MM.1S (cell line): ENCODE results near the gene ZNF362.

Source experiments
- DNase-seq: peaks from one replicate; pipeline ENCODE4 v3.0.0-alpha.2; 2015
- H2AFZ ChIP-seq: fragments of 300-600 bp; sonication (generic); 2 replicates; pipeline ENCODE4 v1.6.0; 2016; ENCODE audit warnings: antibody characterized with exemption, low read length
- H3F3A ChIP-seq: fragments of 300-600 bp; sonication (generic); 2 replicates; pipeline ENCODE4 v1.6.1; 2016; ENCODE audit warnings: mild to moderate bottlenecking, antibody characterized with exemption, low read length, moderate library complexity, mixed read lengths; ENCODE audit not compliant: insufficient read depth
- H3K27ac ChIP-seq: fragments of 300-600 bp; sonication (generic); 2 replicates; pipeline ENCODE4 v1.5.1; 2016; ENCODE audit warnings: mild to moderate bottlenecking, low read length
- H3K27me3 ChIP-seq: fragments of 300-600 bp; sonication (generic); replicated peaks from 2 replicates; pipeline ENCODE4 v1.6.0; 2016; ENCODE audit warnings: low read length; ENCODE audit not compliant: insufficient read depth
- H3K36me3 ChIP-seq: fragments of 300-600 bp; sonication (generic); replicated peaks from 2 replicates; pipeline ENCODE4 v1.6.1; 2016; ENCODE audit warnings: mild to moderate bottlenecking, low read length, mixed read lengths; ENCODE audit not compliant: insufficient read depth
- H3K4me1 ChIP-seq: fragments of 300-600 bp; sonication (generic); 2 replicates; pipeline ENCODE4 v1.6.1; 2016; ENCODE audit warnings: low read length, mixed read lengths
- H3K4me2 ChIP-seq: fragments of 300-600 bp; sonication (generic); 2 replicates; pipeline ENCODE4 v1.6.0; 2016; ENCODE audit warnings: low read depth, low read length
- H3K4me3 ChIP-seq: fragments of 300-600 bp; sonication (generic); 2 replicates; pipeline ENCODE4 v1.5.1; 2016; ENCODE audit warnings: low read length, mixed read lengths
- H3K79me2 ChIP-seq: fragments of 300-600 bp; sonication (generic); 2 replicates; pipeline ENCODE4 v1.6.1; 2016; ENCODE audit warnings: mixed run types, low read length, mixed read lengths
- H3K9ac ChIP-seq: fragments of 300-600 bp; sonication (generic); 2 replicates; pipeline ENCODE4 v1.6.1; 2016; ENCODE audit warnings: low read length, mixed read lengths
- H3K9me2 ChIP-seq: fragments of 300-600 bp; sonication (generic); replicated peaks from 2 replicates; pipeline ENCODE4 v1.6.1; 2016; ENCODE audit warnings: mild to moderate bottlenecking, low read length, mixed read lengths; ENCODE audit not compliant: insufficient read depth
- H3K9me3 ChIP-seq: fragments of 300-600 bp; sonication (generic); replicated peaks from 2 replicates; pipeline ENCODE4 v1.6.1; 2016; ENCODE audit warnings: mild to moderate bottlenecking, low read length, mixed read lengths; ENCODE audit not compliant: insufficient read depth
- H4K20me1 ChIP-seq: fragments of 300-600 bp; sonication (generic); 2 replicates; pipeline ENCODE4 v1.6.1; 2016; ENCODE audit warnings: mild to moderate bottlenecking, low read length, moderate library complexity, mixed read lengths; ENCODE audit not compliant: insufficient read depth
- CTCF ChIP-seq: fragments of 300-600 bp; sonication (generic); IDR thresholded peaks from 2 replicates; pipeline ENCODE4 v1.5.1; 2016; ENCODE audit warnings: antibody characterized with exemption, low read length, mixed read lengths
- EZH2 ChIP-seq: fragments of 300-600 bp; sonication (generic); optimal IDR thresholded peaks from 2 replicates; pipeline ENCODE3; 2017; ENCODE audit warnings: low read depth, mild to moderate bottlenecking, antibody characterized with exemption, low read length, mixed read lengths
- EZH2phosphoT487 ChIP-seq: fragments of 300-600 bp; sonication (generic); IDR thresholded peaks from 2 replicates; pipeline ENCODE4 v1.6.1; 2018; ENCODE audit warnings: antibody characterized with exemption, low read length

Gene ZNF362

GRCh38 chr1:33299461-33300155 is 43.3 kb downstream of the ZNF362 start:
- no peak for TF ChIP-seq EZH2
- TF ChIP-seq CTCF = no peak
- TF ChIP-seq EZH2phosphoT487 = no peak

GRCh38 chr1:33300673-33301072 is 44.4 kb downstream of the ZNF362 start:
- Histone ChIP-seq H3K27ac (no peak overlapping the region), H4K20me1 (no peaks in the 10 kb centered on the region), H2AFZ (no peak overlapping the region), H3K9ac (no peak overlapping the region), H3F3A (no peaks in the 10 kb centered on the region), H3K4me1 (no peaks in the 10 kb centered on the region), H3K27me3 (no peaks in the 10 kb centered on the region), H3K9me3 (no peaks in the 10 kb centered on the region), H3K79me2 (no peaks in the 10 kb centered on the region), H3K4me3 (no peak overlapping the region), H3K9me2 (no peaks in the 10 kb centered on the region), H3K36me3 (no peaks in the 10 kb centered on the region), H3K4me2 (no peak overlapping the region)
- TF ChIP-seq CTCF = no peak
- TF ChIP-seq EZH2 = no peak
- no peak for TF ChIP-seq EZH2phosphoT487
- no peak for DNase-seq

More at GRCh38 chr1:33299461-33300155, 43.3 kb downstream of the ZNF362 start:
- Histone ChIP-seq H3K4me3 (no peak overlapping the region), H3F3A (no peaks in the 10 kb centered on the region), H3K9me3 (no peaks in the 10 kb centered on the region), H2AFZ (no peak overlapping the region), H3K9ac (no peak overlapping the region), H3K4me1 (no peaks in the 10 kb centered on the region), H3K36me3 (no peaks in the 10 kb centered on the region), H3K79me2 (no peaks in the 10 kb centered on the region), H3K27me3 (no peaks in the 10 kb centered on the region), H3K27ac (no peak overlapping the region), H3K4me2 (no peak overlapping the region), H4K20me1 (no peaks in the 10 kb centered on the region), H3K9me2 (no peaks in the 10 kb centered on the region)
- DNase-seq = no peak

DNA sequence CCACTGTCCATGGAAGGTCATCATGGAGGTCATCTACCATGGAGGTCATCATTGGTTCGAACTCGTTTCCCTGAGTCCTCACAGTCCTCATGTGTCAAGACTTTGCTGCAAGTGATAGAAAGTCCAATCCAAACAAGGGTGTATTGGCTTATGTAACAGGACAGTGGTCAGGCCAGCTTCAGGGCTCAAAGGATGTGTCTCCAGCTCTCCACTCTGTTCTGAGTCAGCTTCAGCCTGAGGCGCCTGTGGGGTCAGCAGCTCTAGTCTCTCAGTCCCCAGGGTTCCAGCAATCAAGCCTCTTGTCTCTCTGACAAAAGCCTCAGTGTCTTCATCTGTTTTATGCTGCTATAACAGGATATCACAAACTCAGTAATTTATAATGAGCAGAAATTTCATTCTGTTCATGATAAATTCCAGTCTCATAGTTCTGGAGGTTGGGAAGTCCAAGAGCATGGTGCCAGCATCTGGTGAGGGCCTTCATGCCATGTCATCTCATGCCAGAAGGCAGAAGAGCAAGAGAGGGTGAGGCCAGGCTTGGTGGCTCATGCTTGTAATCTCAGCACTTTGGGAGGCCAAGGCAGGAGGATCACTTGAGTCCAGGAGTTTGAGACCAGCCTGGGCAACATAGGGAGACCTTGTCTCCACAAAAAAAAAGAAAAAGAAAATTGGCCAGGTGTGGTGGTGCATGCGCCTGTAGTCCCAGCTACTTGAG is 45.1 kb downstream of the ZNF362 start:
- no peak for TF ChIP-seq EZH2phosphoT487
- H3K27me3 ChIP-seq = no peaks in the 10 kb centered on the region
- H3K9ac ChIP-seq = no peak overlapping the region
- no peak overlapping the region for H3K4me3 ChIP-seq
- no peaks in the 10 kb centered on the region for H3K79me2 ChIP-seq
- DNase-seq = no peak
- H3K4me2 ChIP-seq = no peak overlapping the region
- H4K20me1 ChIP-seq = no peaks in the 10 kb centered on the region
- no peaks in the 10 kb centered on the region for H3K36me3 ChIP-seq
- no peaks in the 10 kb centered on the region for H3F3A ChIP-seq
- no peaks in the 10 kb centered on the region for H3K4me1 ChIP-seq
- H3K27ac ChIP-seq = no peak overlapping the region
- no peaks in the 10 kb centered on the region for H3K9me3 ChIP-seq
- H3K9me2 ChIP-seq = no peaks in the 10 kb centered on the region
- no peak overlapping the region for H2AFZ ChIP-seq

GRCh38 chr1:33302325-33302724 is 46.0 kb downstream of the ZNF362 start:
- H3K27ac ChIP-seq = no peak overlapping the region
- DNase-seq = no peak
- H3K9me2 ChIP-seq = no peaks in the 10 kb centered on the region
- H3K9ac ChIP-seq = no peak overlapping the region
- H3K9me3 ChIP-seq = no peaks in the 10 kb centered on the region
- no peaks in the 10 kb centered on the region for H3K27me3 ChIP-seq
- no peaks in the 10 kb centered on the region for H3K36me3 ChIP-seq
- no peaks in the 10 kb centered on the region for H4K20me1 ChIP-seq
- no peak overlapping the region for H3K4me2 ChIP-seq
- no peak for TF ChIP-seq EZH2
- TF ChIP-seq CTCF = no peak
- TF ChIP-seq EZH2phosphoT487 = no peak
- no peaks in the 10 kb centered on the region for H3F3A ChIP-seq
- no peak overlapping the region for H3K4me3 ChIP-seq
- no peak overlapping the region for H2AFZ ChIP-seq
- H3K4me1 ChIP-seq = no peaks in the 10 kb centered on the region
- no peaks in the 10 kb centered on the region for H3K79me2 ChIP-seq
